Skeletal muscle tissue (tissue), 4 donors: Measurements from ENCODE around the gene APBA3. TPM values are rescaled to one million over a fixed set of nuclear protein-coding genes. Genes with fewer than 3 reads are reported as not detected.

Source experiments
- H3K27ac ChIP-seq: one replicate; pipeline ENCODE4 v1.7.0; 2013; ENCODE audit warnings: mild to moderate bottlenecking, low read depth, low read length, inconsistent platforms
- H3K27me3 ChIP-seq, 3 donors: one replicate each; pipeline ENCODE4 v1.7.0; 2013; ENCODE audit warnings: low read length in 3 of 3; ENCODE audit not compliant: control insufficient read depth in 3 of 3, insufficient read depth in 3 of 3
- H3K36me3 ChIP-seq, 3 donors: one replicate each; pipeline ENCODE4 v1.7.0; 2013; ENCODE audit warnings: low read length in 3 of 3; ENCODE audit not compliant: control insufficient read depth in 3 of 3, insufficient read depth in 3 of 3
- H3K4me1 ChIP-seq, 3 donors: one replicate each; pipeline ENCODE4 v1.7.0; 2013; ENCODE audit warnings: low read length in 3 of 3, mild to moderate bottlenecking in 3 of 3; ENCODE audit not compliant: control insufficient read depth in 3 of 3, insufficient read depth in 3 of 3
- H3K4me3 ChIP-seq, 3 donors: one replicate each; pipeline ENCODE4 v1.7.0; 2013; ENCODE audit warnings: low read length in 3 of 3
- H3K9ac ChIP-seq, 3 donors: one replicate each; pipeline ENCODE4 v1.7.0; 2013; ENCODE audit warnings: low read length in 3 of 3, mild to moderate bottlenecking in 3 of 3, moderate library complexity in 2 of 3, low read depth in 1 of 3
- H3K9me3 ChIP-seq, 3 donors: one replicate each; pipeline ENCODE4 v1.7.0; 2013; ENCODE audit warnings: low read length in 3 of 3; ENCODE audit not compliant: control insufficient read depth in 3 of 3
- total RNA-seq: library from RNA; depleted of rRNA; stranded (reverse); fragments of >200 nt; gene quantifications from one replicate; pipeline ENCODE4 v1.2.3, GENCODE V29; 2014
- donor health status: Osteomylitis.

Gene APBA3
- total RNA-seq, 1 donor from 2014 or later, result 9.4 TPM

DNA sequence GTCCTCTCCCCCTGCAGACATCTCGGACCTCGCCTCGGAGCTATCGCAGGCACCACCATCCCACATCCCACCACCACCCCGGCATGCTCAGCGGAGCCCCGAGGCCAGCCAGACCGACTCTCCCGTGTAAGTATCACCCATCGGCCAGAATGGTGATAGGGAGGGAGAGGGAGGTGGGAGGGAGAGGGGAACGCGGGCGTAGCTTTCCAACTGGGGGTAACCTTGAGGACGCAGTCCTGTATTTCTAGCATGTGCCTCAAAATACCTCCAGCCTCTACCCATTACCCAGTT is 27.2 kb downstream of the APBA3 start:
- Histone ChIP-seq H3K4me3 (no peak overlapping the region), H3K36me3 (no peaks in the 10 kb centered on the region), H3K9ac (no peak overlapping the region), H3K27ac (no peak overlapping the region), H3K9me3 (no peaks in the 10 kb centered on the region), H3K4me1 (no peaks in the 10 kb centered on the region), H3K27me3 (peaks cover 19 to 23% (median 22%) of the 10 kb centered on the region in 3 donors)

DNA sequence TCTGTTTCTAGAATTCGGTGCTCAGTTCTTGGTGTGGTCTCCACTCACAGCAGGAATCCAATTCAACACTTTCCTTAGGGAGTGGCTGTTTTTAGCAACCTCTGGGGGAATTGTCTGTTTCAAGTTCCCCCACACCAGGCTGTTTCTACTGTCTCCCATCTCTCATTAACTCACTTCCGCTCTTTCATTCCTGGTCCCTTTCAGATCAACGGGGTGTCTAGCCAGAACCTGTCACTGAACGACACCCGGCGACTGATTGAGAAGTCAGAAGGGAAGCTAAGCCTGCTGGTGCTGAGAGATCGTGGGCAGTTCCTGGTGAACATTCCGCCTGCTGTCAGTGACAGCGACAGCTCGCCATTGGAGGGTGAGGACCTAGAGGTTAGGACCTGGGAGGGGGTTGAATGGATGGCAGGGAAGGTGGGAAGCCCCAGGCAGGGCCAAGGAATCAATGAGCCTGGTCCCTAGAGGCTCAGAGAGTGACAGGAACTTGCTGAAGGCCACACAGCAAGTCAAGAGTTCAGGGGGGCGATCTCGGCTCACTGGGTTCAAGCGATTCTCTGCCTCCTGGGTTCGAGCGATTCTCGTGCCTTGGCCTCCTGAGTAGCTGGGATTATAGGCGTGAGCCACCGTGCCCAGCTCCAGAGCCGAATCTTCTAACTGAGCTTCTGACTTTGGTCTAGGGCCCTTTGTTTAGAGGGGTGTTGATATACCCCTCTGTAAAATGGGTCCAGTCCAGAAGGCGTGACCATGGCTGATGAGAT is 27.8 kb downstream of the APBA3 start:
- Histone ChIP-seq H3K27me3 (peaks cover 19 to 23% (median 22%) of the 10 kb centered on the region in 3 donors), H3K36me3 (no peaks in the 10 kb centered on the region), H3K4me3 (no peak overlapping the region)

DNA sequence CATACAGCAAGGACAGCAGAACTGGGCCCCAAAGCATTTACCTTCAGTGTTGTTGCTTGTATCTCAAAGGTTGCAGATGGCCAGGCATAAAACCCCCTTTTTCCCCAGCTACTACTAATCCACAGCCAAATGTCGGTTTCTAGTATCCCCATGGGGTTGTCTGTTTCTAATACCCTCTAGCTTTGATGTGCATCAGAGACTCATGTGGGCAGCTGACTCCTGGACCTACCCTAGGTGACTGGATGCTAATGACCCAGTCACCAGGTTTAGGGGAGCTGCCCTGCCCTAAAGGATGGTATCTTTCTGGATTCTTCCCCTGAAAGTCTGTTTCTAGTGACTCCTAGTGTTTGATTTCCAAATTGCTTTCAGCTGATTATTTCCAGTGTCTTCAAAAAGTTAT is 29.4 kb downstream of the APBA3 start:
- Histone ChIP-seq H3K9ac (no peak overlapping the region), H3K9me3 (no peaks in the 10 kb centered on the region), H3K4me3 (no peak overlapping the region), H3K36me3 (no peaks in the 10 kb centered on the region), H3K27me3 (peaks cover 9 to 16% (median 9%) of the 10 kb centered on the region in 3 donors), H3K27ac (no peak overlapping the region), H3K4me1 (no peaks in the 10 kb centered on the region)

More for the DNA sequence above, 27.8 kb downstream of the APBA3 start:
- no peak overlapping the region for H3K9ac ChIP-seq
- H3K27ac ChIP-seq, result no peak overlapping the region
- no peaks in the 10 kb centered on the region for H3K9me3 ChIP-seq
- no peaks in the 10 kb centered on the region for H3K4me1 ChIP-seq

DNA sequence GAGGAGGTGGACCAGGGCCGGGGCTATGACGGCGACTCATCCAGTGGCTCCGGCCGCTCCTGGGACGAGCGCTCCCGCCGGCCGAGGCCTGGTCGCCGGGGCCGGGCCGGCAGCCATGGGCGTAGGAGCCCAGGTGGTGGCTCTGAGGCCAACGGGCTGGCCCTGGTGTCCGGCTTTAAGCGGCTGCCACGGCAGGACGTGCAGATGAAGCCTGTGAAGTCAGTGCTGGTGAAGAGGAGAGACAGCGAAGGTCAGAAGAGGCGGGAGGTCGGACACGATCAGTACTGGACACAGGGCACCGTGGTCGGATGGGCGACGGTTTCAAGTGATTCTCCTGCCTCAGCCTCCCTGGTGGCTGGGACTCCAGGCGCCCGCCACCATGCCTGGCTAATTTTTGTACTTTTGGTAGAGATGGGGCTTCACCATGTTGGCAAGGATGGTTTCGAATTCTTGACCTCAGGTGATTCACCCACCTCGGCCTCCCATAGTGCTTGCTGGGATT is 31.0 kb downstream of the APBA3 start:
- Histone ChIP-seq H3K27ac (no peak overlapping the region), H3K4me1 (no peaks in the 10 kb centered on the region), H3K4me3 (no peak overlapping the region), H3K9ac (no peak overlapping the region), H3K36me3 (no peaks in the 10 kb centered on the region), H3K27me3 (peaks cover 2 to 14% (median 5%) of the 10 kb centered on the region in 3 donors), H3K9me3 (no peaks in the 10 kb centered on the region)

DNA sequence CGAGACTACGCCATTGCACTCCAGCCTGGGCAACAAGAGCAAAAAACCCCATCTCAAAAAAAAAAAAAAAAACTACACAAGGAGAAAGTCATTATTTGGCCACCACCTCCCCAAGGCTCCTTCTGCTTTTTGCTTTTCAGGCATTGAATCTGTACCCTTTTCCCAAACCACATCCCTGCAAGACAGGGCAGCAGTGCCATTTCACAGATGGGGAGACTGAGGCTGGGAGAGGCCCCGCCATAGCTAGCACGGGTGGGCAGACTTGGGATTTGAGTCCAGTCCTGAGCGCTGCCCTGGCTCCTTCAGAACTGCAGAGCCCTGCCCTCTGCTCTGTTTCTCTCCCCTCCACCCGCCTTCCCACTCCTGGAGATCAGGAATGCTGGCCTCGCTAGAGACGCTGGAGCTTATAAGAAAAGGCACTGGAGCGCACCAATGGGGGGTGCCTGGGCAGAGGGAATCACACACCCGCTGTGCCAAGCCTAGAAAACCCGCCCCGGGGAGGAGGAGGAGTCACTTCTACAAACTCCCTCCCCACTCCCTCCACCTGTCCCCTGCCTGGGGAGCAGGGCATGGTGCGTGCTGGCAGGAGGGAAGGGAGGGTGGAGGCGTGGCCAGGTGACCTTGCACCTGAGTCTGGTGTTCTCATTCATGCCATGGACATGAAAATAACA is 35.7 kb downstream of the APBA3 start:
- H3K36me3 ChIP-seq, result no peaks in the 10 kb centered on the region
- peaks cover 0 to 7% (median 2%) of the 10 kb centered on the region in 3 donors for H3K4me1 ChIP-seq
- peaks cover 20 to 35% (median 25%) of the 10 kb centered on the region in 3 donors for H3K27me3 ChIP-seq
- H3K27ac ChIP-seq, result no peak overlapping the region
- H3K9ac ChIP-seq, result peak overlapping the region in 1 of 3 donors; percentile 33
- no peaks in the 10 kb centered on the region for H3K9me3 ChIP-seq
- no peak overlapping the region for H3K4me3 ChIP-seq

DNA sequence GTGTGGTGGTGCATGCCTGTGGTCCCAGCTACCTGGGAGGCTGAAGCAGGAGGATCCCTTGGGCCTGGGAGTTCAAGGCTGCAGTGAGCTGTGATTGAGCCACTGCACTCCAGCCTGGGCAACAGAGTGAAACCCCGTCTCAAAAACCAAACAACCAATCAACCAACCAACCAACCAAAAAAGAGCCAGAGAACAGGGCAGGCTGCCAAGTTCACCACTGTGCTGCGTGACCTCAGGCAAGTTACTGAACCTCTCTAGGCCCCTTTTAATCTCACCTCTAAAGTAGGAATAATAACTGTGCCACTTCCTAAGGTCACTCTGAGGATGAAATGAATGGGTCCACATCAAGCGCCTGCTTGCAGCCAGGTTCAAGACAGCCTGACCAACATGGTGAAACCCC is 36.4 kb downstream of the APBA3 start:
- Histone ChIP-seq H3K36me3 (no peaks in the 10 kb centered on the region), H3K27me3 (peaks cover 26 to 41% (median 31%) of the 10 kb centered on the region in 3 donors), H3K4me3 (no peak overlapping the region), H3K4me1 (peaks cover 0 to 7% (median 2%) of the 10 kb centered on the region in 3 donors), H3K9ac (no peak overlapping the region), H3K27ac (no peak overlapping the region), H3K9me3 (no peaks in the 10 kb centered on the region)

DNA sequence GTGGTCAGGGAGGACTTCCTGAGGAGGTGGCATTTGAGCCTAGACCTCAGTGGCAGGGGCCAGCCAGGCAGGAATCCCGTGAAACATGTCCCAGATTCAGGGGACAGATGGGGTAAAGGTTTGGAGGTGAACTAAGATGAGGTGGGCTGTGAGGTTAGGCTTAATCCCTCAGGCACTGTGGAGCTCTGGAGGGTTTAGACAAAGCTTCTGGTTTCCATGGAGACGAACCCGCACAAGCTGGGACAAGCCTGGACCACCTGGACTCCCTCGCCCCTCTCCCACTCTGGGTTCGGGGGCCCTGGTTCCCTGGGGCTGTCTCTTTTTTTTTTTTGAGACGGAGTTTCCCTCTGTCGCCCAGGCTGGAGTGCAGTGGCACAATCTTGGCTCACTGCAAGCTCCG is 37.6 kb downstream of the APBA3 start:
- Histone ChIP-seq H3K9ac (no peak overlapping the region), H3K27ac (no peak overlapping the region), H3K36me3 (no peaks in the 10 kb centered on the region), H3K9me3 (no peaks in the 10 kb centered on the region), H3K4me1 (peaks cover 0 to 7% (median 2%) of the 10 kb centered on the region in 3 donors), H3K4me3 (no peak overlapping the region), H3K27me3 (peaks cover 37 to 46% (median 41%) of the 10 kb centered on the region in 3 donors)

DNA sequence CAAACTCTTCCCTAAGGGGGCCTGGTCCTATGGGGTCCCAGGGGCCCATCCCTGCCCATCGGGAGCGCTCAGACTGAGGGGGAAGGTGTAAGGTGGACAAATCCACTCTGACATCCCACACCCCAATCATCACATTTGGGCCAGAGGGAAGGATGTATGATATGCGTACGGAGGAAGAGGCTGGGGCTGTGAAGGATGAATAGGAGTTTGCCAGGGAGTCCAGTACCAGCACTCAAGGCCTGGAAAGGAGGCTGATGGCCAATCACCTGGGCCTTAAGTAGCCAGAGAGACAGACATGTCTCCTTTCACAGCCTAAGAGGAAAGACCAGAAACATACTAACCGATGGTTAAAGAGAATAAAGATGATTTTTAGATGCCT is 38.4 kb downstream of the APBA3 start:
- no peak overlapping the region for H3K9ac ChIP-seq
- no peaks in the 10 kb centered on the region for H3K36me3 ChIP-seq
- no peak overlapping the region for H3K27ac ChIP-seq
- peaks cover 37 to 46% (median 41%) of the 10 kb centered on the region in 3 donors for H3K27me3 ChIP-seq
- H3K9me3 ChIP-seq, result no peaks in the 10 kb centered on the region
- no peak overlapping the region for H3K4me3 ChIP-seq
- H3K4me1 ChIP-seq, result peaks cover 0 to 7% (median 2%) of the 10 kb centered on the region in 3 donors

DNA sequence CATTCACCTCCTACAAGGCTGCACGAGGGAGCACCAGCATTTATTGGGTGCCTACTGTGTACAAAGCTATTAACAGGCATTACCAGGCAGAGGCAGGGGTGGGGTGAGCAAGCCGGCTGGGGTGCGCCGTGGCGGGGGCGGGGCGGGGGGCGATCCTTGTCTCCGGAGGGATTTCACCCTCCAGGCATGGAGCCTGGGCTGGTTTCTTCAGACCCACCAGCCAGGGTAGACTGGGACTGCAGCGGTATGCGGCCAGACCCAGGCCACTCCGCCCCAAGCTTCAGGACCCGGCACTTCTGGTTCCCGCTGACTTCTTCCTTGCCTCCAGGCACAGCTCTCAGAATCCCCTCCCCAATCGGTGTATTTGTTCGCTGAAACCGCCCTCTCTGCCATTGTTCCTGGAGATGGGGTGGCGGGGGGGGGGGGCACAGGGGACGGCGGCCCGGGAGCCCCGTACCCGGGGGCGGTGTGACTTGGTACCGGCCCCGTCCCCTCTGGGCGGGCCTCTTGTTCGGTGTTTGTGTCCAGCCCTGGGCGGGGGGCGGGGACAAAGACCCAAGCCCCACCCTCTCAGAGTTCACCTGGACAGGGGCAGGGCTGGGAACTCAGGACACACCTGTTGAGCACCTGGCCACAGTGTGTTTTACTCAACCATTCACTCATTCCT is 38.9 kb downstream of the APBA3 start:
- no peak overlapping the region for H3K4me3 ChIP-seq
- peaks cover 0 to 7% (median 2%) of the 10 kb centered on the region in 3 donors for H3K4me1 ChIP-seq
- no peaks in the 10 kb centered on the region for H3K36me3 ChIP-seq
- no peaks in the 10 kb centered on the region for H3K9me3 ChIP-seq
- peaks cover 37 to 46% (median 41%) of the 10 kb centered on the region in 3 donors for H3K27me3 ChIP-seq
- H3K9ac ChIP-seq, result no peak overlapping the region
- no peak overlapping the region for H3K27ac ChIP-seq
